Fibroblast of the aortic adventitia (primary cell): ENCODE results near the gene DISP3. TPM values are rescaled to one million over a fixed set of nuclear protein-coding genes. Genes with fewer than 3 reads are reported as not detected.

Source experiments
- DNase-seq: peaks from one replicate; pipeline ENCODE4 v3.0.0-alpha.2; 2010; ENCODE audit warnings: low read depth
- H3K4me3 ChIP-seq: 2 replicates; pipeline ENCODE4 v1.5.1; 2011; ENCODE audit warnings: low read depth, mild to moderate bottlenecking, control low read depth, low read length, moderate library complexity
- CTCF ChIP-seq: IDR thresholded peaks from 2 replicates; pipeline ENCODE4 v1.5.1; 2011; ENCODE audit warnings: mild to moderate bottlenecking, low read length, control low read depth, inconsistent platforms; ENCODE audit not compliant: insufficient read depth
- total RNA-seq: library from RNA; depleted of rRNA; stranded (reverse); fragments of >200 nt; gene quantifications from 2 replicates; pipeline ENCODE4 v1.2.3, GENCODE V29; 2012; ENCODE audit warnings: low replicate concordance

DISP3 gene
- total RNA-seq, 1 donor: not detected

- DNase-seq: no peak
- H3K4me3 ChIP-seq: no peak overlapping the region
- TF ChIP-seq CTCF: no peak
These were observed 13.3 kb downstream of the DISP3 start for GRCh38 chr1:11492235-11492634.

GRCh38 chr1:11493972-11494655 lies 15.2 kb downstream of the DISP3 start:
- no peak for DNase-seq
- TF ChIP-seq CTCF: no peak
- no peak overlapping the region for H3K4me3 ChIP-seq

GRCh38 chr1:11494771-11495170 lies 15.8 kb downstream of the DISP3 start:
- no peak overlapping the region for H3K4me3 ChIP-seq
- TF ChIP-seq CTCF: no peak
- no peak for DNase-seq

- H3K4me3 ChIP-seq: no peak overlapping the region
- DNase-seq: no peak
- no peak for TF ChIP-seq CTCF
These were observed 16.6 kb downstream of the DISP3 start for GRCh38 chr1:11495579-11495978.

- TF ChIP-seq CTCF: no peak
- DNase-seq: no peak
- no peak overlapping the region for H3K4me3 ChIP-seq
These were observed 17.7 kb downstream of the DISP3 start for GRCh38 chr1:11496551-11497080.

- no peak for DNase-seq
These were observed 20.1 kb downstream of the DISP3 start for GRCh38 chr1:11498956-11499594.

More at GRCh38 chr1:11498956-11499594, 20.1 kb downstream of the DISP3 start:
- no peak for TF ChIP-seq CTCF
- H3K4me3 ChIP-seq: no peak overlapping the region
